GM19372 (cell line): Measurements from ENCODE around the gene CAB39.
"Not testable (repeated sequence)": the region's sequence is repeated elsewhere in the genome, so short reads cannot be mapped to it uniquely, and the experiment has no call there.

Experiments
- ATAC-seq: cut with Tn5 transposase; IDR thresholded peaks from one replicate; pipeline ENCODE4 v1.9.1; 2021; ENCODE audit warnings: mild to moderate bottlenecking, low read depth, moderate library complexity; ENCODE audit not compliant: unreplicated experiment

CAB39 gene

GRCh38 chr2:230713331-230714135 lies 891 bp downstream of the CAB39 start:
- ATAC-seq: no peak

- no peak for ATAC-seq
Measured at GRCh38 chr2:230714136-230714480, 1.5 kb downstream of the CAB39 start.

- ATAC-seq: no peak
Measured at GRCh38 chr2:230715201-230715600, 2.6 kb downstream of the CAB39 start.

- no peak for ATAC-seq
Measured at GRCh38 chr2:230716588-230716987, 3.9 kb downstream of the CAB39 start.

- ATAC-seq: no peak
Measured at GRCh38 chr2:230717600-230717999, 5.0 kb downstream of the CAB39 start.

GRCh38 chr2:230719340-230719739 lies 6.7 kb downstream of the CAB39 start:
- ATAC-seq: no peak

GRCh38 chr2:230721712-230722111 lies 9.1 kb downstream of the CAB39 start:
- no peak for ATAC-seq

- no peak for ATAC-seq
Measured at GRCh38 chr2:230722207-230722885, 9.7 kb downstream of the CAB39 start.

- ATAC-seq: no peak
Measured at GRCh38 chr2:230723363-230723762, 10.7 kb downstream of the CAB39 start.

- not testable (repeated sequence) for ATAC-seq
Measured at GRCh38 chr2:230724957-230725356, 12.3 kb downstream of the CAB39 start.

GRCh38 chr2:230731512-230731911 lies 18.9 kb downstream of the CAB39 start:
- no peak for ATAC-seq

GRCh38 chr2:230732914-230733401 lies 20.3 kb downstream of the CAB39 start:
- ATAC-seq: no peak

GRCh38 chr2:230734247-230735175 lies 21.9 kb downstream of the CAB39 start:
- ATAC-seq: no peak

- no peak for ATAC-seq
Measured at GRCh38 chr2:230735884-230736283, 23.2 kb downstream of the CAB39 start.

- no peak for ATAC-seq
Measured at GRCh38 chr2:230737300-230737699, 24.7 kb downstream of the CAB39 start.

GRCh38 chr2:230737791-230738226 lies 25.2 kb downstream of the CAB39 start:
- ATAC-seq: no peak

- no peak for ATAC-seq
Measured at GRCh38 chr2:230738391-230738811, 25.8 kb downstream of the CAB39 start.

- ATAC-seq: no peak
Measured at GRCh38 chr2:230738924-230739323, 26.3 kb downstream of the CAB39 start.

GRCh38 chr2:230739961-230740360 lies 27.3 kb downstream of the CAB39 start:
- no peak for ATAC-seq

GRCh38 chr2:230742781-230743180 lies 30.1 kb downstream of the CAB39 start:
- ATAC-seq: no peak

GRCh38 chr2:230746213-230746612 lies 33.6 kb downstream of the CAB39 start:
- ATAC-seq: no peak
